Neutrophil (primary cell): ENCODE measurements around the gene REEP1.

Experiments used
- H3K27ac ChIP-seq: fragments of 200-600 bp; sonication (generic); 2 replicates; pipeline ENCODE4 v1.5.1; 2016; ENCODE audit warnings: mild to moderate bottlenecking, moderate library complexity
- H3K27me3 ChIP-seq: fragments of 200-600 bp; sonication (generic); 2 replicates; pipeline ENCODE4 v1.6.0; 2016; ENCODE audit warnings: mild to moderate bottlenecking
- H3K36me3 ChIP-seq: fragments of 200-600 bp; sonication (generic); 2 replicates; pipeline ENCODE4 v1.5.1; 2017
- H3K4me1 ChIP-seq, 2 experiments: fragments of 200-600 bp in 1 of 2; sonication (generic) in 1 of 2; 1 replicate in 1 of 2; 2 replicates in 1 of 2; pipeline versions ENCODE4 v1.5.1 to v1.6.1; 2013 to 2016; ENCODE audit warnings: low read depth in 1 of 2, low read length in 1 of 2, mild to moderate bottlenecking in 1 of 2, moderate library complexity in 1 of 2; ENCODE audit not compliant: control insufficient read depth in 1 of 2, insufficient read depth in 1 of 2
- H3K4me3 ChIP-seq, 2 experiments: fragments of 200-600 bp in 1 of 2; sonication (generic) in 1 of 2; 1 replicate in 1 of 2; 2 replicates in 1 of 2; pipeline ENCODE4 v1.5.1; 2013 to 2016; ENCODE audit warnings: low read depth in 1 of 2, low read length in 1 of 2, mild to moderate bottlenecking in 1 of 2, moderate library complexity in 1 of 2
- H3K9me3 ChIP-seq: fragments of 200-600 bp; sonication (generic); 2 replicates; pipeline ENCODE4 v1.5.1; 2016
- TF ChIP-seq, protein P1 (sequence below): fragments of 200-600 bp; sonication (generic); IDR thresholded peaks from 2 replicates; pipeline ENCODE4 v1.5.1; 2016; ENCODE audit warnings: antibody characterized with exemption

The REEP1 gene

DNA sequence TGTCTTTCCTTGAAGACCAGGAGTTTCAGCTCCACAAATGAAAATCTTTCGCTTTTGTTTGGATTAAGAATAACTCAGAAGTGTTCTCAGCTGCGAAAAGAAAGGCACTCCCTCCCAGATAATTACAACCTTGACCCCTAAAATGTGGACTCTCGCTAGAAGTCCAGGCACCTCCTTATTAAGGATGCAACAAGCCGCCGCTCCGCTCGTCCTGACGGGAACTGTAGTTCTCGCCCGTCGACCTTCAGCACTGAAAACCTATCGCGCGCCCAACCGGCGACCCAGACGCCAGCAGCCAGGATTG, 142.7 kb downstream of the REEP1 start:
- Histone ChIP-seq H3K4me1 (peaks cover 18 to 20% of the 10 kb centered on the region in 2 experiments), H3K27ac (peak overlapping the region; percentile 92), H3K4me3 (peak overlapping the region; percentile 86 to 91), H3K9me3 (no peaks in the 10 kb centered on the region), H3K27me3 (no peaks in the 10 kb centered on the region), H3K36me3 (no peaks in the 10 kb centered on the region)
- TF ChIP-seq, protein P1, sequence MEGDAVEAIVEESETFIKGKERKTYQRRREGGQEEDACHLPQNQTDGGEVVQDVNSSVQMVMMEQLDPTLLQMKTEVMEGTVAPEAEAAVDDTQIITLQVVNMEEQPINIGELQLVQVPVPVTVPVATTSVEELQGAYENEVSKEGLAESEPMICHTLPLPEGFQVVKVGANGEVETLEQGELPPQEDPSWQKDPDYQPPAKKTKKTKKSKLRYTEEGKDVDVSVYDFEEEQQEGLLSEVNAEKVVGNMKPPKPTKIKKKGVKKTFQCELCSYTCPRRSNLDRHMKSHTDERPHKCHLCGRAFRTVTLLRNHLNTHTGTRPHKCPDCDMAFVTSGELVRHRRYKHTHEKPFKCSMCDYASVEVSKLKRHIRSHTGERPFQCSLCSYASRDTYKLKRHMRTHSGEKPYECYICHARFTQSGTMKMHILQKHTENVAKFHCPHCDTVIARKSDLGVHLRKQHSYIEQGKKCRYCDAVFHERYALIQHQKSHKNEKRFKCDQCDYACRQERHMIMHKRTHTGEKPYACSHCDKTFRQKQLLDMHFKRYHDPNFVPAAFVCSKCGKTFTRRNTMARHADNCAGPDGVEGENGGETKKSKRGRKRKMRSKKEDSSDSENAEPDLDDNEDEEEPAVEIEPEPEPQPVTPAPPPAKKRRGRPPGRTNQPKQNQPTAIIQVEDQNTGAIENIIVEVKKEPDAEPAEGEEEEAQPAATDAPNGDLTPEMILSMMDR: no peak

DNA sequence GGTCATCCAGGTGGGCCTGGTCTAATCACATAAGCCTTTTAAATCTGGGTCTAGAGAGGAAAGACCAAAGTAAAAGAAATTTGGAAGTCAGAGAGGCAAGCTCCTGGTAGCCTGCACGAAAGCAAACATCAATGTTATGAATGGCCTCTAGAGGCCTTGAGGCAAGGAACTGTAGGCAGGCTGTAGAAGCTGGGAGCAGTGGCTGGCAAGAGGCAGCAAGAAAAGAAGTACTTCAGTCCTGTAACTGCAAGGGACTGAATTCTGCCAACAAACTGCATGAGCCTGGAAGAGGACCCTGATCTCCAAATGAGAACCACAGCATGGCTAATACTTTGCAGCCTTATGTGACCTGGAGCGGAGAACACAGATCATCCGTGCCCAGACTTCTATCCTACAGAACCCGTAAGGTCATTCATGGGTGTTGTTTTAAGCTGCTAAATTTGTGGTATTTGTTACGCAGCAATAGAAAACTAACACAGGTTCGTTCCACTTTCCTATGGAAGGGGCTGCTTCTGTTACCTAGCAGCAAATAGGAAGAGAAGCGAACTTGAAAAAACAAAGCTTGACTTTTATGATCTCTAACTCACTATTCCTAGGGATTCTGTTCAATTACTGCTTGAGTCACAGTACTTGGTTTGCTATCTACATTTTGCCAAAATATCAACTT, 143.4 kb downstream of the REEP1 start:
- peak overlapping the region; percentile 92 for H3K27ac ChIP-seq
- H3K27me3 ChIP-seq: no peaks in the 10 kb centered on the region
- peak overlapping the region; percentile 86 to 91 for H3K4me3 ChIP-seq
- no peaks in the 10 kb centered on the region for H3K9me3 ChIP-seq
- TF ChIP-seq, protein P1: no peak
- peaks cover 16 to 18% of the 10 kb centered on the region in 2 experiments for H3K4me1 ChIP-seq
- H3K36me3 ChIP-seq: no peaks in the 10 kb centered on the region

DNA sequence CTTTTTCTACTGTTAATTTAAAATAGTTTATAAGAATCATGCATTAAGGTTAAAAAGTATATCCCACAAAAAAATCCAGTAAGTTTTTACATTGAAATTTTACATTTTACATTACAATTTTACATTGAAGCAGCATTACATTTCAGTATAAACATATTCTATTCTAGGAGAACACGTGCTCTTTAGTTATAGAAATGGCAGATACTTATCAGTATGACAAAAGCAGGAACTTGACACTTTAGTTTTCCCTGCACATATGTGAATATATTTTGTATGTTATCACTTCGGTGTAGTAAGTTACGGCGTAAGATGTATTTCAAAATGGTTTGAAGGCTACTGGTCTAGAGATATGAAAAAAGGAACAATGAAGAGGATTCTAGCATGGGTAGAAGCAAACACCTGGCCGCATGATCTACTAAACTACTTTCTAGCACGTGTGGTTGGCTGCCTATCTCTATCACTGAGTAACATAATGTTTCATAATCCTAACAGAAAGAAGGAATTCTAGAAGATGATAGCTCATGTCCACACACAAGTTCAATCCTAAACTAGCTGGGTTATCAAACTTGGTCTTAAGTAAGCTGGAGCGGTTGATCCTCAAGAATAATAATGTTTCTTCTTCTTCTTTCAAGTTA, 147.5 kb downstream of the REEP1 start:
- H3K27ac ChIP-seq: no peak overlapping the region
- no peaks in the 10 kb centered on the region for H3K27me3 ChIP-seq
- H3K4me1 ChIP-seq: peaks cover 16 to 26% of the 10 kb centered on the region in 2 experiments
- TF ChIP-seq, protein P1: no peak
- H3K4me3 ChIP-seq: no peak overlapping the region
- H3K9me3 ChIP-seq: no peaks in the 10 kb centered on the region
- no peaks in the 10 kb centered on the region for H3K36me3 ChIP-seq

DNA sequence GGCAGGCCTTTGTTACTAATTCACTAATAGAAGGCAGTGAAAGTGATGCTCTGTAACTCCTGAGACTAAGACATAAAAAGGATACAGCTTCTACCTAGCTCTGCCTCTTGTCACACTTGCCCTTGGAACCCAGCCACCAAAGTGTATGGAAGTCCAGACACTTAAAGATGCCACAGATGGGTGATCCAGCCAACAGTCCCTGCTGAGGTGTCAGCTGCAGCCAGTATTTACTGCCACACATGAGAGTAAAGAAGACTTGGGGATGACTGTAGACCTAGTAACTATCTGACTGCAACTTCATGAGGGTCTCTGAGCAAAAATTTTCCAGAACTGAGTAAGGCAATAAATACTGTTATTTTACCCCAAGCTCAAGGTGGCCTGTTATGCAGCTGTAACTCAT, 151.0 kb downstream of the REEP1 start:
- TF ChIP-seq, protein P1: no peak
- Histone ChIP-seq H3K4me1 (peaks cover 5 to 16% of the 10 kb centered on the region in 2 experiments), H3K9me3 (no peaks in the 10 kb centered on the region), H3K27ac (peak overlapping the region; percentile 35), H3K27me3 (no peaks in the 10 kb centered on the region), H3K36me3 (no peaks in the 10 kb centered on the region), H3K4me3 (no peak overlapping the region)

DNA sequence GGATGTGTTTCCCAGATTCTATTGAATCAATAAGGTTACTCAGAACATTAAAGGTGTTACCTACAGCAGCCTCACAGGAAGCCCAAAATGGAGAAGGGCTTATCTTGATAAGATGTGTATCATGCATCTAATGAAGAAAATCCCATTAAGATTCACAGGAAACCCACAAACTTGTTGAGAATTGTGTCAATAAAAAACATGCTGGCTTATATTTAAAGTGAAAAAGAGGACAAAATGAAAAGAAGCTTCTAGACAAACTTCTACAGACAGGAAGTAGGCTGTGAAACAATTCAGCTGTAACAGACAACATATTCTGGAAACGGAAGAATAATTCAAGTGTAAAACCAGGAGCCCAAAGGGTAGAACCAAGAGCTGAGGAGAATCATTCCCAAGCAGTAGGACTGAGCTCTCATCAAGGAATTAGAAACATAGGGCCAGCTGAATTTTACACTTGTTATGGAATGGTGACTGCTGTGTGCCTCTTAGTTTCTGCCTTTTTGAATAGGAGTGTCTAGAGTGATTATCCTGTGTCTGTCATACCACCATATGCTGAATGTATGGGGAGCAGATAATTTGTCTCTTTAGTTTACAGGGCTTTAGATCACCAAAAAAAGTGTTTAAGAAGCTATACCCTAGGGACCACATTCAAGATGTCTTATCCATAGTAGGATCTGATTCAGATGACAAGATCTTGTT, 151.8 kb downstream of the REEP1 start:
- no peaks in the 10 kb centered on the region for H3K27me3 ChIP-seq
- peaks cover 5 to 16% of the 10 kb centered on the region in 2 experiments for H3K4me1 ChIP-seq
- H3K4me3 ChIP-seq: no peak overlapping the region
- H3K36me3 ChIP-seq: no peaks in the 10 kb centered on the region
- TF ChIP-seq, protein P1: no peak
- no peaks in the 10 kb centered on the region for H3K9me3 ChIP-seq
- peak overlapping the region; percentile 35 for H3K27ac ChIP-seq
